ENCODE results near the gene CHD1.

CHD1 gene

DNA sequence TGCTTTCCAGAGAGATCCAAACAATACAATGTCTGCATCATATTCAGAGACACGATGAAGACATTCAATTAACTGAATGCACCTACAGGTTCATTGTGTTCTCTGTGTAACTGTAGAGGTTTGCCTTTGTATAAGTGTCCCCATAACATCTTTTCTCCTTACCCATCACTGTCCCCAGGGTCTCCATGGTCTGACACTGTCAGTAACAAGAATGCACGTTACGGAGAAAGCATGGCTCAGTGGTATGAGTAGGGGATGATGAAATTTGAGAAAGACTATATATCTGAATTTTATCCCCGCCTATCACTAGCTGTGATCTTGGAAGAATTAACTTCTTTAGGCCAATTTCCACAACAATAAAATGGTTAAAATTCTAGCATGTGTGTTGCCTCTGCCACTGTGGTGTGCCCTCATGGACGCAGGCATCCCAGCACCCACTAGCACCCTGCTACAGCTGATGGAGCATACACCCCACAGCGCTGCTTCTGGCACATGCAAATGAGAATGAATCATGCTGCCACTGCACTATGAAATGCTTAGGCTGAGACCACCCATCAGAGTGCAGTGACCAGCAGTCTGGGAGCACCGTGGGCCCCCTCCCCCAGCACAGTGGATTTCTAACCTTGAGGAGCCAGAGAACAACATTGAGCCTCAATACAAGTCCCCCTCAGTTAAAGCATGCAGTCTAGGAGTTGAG, 101.1 kb downstream of the CHD1 start:
- Mint-ChIP-seq H3K4me3 (no peak overlapping the region), H3K9me3 (no peaks in the 10 kb centered on the region), H3K27ac (no peak overlapping the region), H3K27me3 (no peaks in the 10 kb centered on the region), H3K4me1 (ENCODE audit: low read depth) (no peaks in the 10 kb centered on the region), H3K36me3 (ENCODE audit: low read depth) (no peaks in the 10 kb centered on the region)
- DNase-seq, result no peak

DNA sequence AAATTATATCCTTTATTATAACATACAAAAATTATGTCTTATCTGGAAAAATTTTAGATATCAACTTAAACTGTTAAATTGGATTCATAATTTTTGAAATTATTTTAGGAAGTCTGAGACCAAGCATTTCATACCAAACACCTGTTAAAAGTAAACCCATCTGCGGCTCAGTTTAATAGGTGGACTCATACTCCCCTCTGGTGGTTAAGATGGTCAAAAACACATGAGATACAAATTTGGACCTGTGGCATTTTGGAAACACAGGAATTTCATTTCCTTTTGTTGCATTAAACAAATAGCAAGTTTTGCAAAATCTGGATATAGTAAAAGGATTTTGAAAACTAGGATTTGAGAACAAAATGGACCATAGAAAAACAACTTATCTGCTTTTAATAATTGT, 101.6 kb downstream of the CHD1 start:
- Mint-ChIP-seq H3K4me3 (no peak overlapping the region), H3K9me3 (no peaks in the 10 kb centered on the region), H3K4me1 (ENCODE audit: low read depth) (no peaks in the 10 kb centered on the region), H3K36me3 (ENCODE audit: low read depth) (no peaks in the 10 kb centered on the region), H3K27ac (no peak overlapping the region), H3K27me3 (no peaks in the 10 kb centered on the region)
- DNase-seq, result no peak

DNA sequence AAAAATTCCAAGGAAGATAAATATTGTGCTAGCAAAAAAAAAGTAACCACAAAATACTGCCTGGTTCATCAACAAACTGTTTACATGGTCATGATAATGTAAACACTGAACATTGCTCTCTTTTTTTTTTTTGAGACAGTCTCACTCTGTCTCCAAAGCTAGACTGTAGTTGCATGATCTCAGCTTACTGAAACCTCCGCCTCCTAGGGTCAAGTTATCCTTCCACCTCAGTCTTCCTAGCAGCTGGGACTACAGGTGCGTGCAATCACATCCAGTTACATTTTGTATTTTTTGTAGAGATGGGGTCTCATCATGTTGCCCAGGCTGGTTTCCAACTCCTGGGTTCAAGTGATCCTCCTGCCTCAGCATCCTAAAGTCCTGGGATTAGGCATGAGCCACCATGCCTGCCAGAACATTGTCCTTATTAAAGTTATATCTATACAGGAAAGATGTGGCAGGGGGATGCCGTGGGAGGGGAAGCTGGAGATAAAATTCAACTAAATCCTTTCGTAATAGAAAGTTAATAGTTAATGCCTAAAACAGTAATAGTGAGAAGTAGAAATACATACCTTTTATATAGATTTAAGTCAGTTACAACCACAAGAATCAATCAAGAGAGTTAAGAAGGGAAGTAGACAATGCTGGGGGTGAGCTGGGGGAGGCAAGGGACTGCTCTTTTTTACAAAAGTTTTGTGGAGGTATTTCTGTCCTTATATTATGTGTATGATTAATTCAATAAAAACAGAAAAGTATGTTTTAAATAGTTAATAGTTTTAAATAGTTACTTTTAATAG, 103.0 kb downstream of the CHD1 start:
- Mint-ChIP-seq H3K4me1 (ENCODE audit: low read depth) (no peaks in the 10 kb centered on the region), H3K9me3 (peaks cover 7% of the 10 kb centered on the region), H3K36me3 (ENCODE audit: low read depth) (peaks cover 1% of the 10 kb centered on the region), H3K27ac (no peak overlapping the region), H3K4me3 (no peak overlapping the region), H3K27me3 (no peaks in the 10 kb centered on the region)
- DNase-seq, result no peak

DNA sequence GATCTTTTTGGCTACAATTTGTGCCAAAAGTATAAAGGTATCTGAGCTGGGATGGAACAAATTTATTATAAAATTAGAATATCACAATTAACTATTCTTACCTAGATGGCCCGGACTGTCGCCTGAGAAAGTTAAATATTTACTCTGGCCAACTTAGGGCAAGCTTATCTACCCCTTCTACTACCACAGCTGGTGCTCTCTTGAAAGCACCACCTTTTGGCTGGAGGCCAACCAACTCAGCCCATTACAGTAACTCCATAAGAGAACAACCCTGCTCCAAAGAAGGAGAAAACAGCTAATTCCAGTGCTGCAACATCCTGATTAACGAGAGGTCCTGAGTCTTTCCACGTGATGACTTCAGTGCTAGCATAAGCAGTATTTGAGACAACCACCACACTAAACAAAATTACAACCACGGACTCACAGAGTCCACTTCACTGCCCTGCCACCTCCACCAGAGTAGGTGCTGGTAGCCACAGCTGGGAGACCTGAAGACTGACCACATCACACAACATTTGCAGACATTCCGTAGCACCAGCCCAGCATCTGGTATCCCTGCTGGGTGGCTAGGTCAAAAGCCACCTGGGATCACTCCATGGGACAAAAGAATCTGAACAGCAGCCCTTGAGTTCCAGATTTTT, 112.1 kb downstream of the CHD1 start:
- Mint-ChIP-seq H3K9me3 (peaks cover 9% of the 10 kb centered on the region), H3K27me3 (no peaks in the 10 kb centered on the region), H3K36me3 (ENCODE audit: low read depth) (no peaks in the 10 kb centered on the region), H3K4me3 (no peak overlapping the region), H3K27ac (no peak overlapping the region), H3K4me1 (ENCODE audit: low read depth) (peaks cover 3% of the 10 kb centered on the region)
- no peak for DNase-seq

DNA sequence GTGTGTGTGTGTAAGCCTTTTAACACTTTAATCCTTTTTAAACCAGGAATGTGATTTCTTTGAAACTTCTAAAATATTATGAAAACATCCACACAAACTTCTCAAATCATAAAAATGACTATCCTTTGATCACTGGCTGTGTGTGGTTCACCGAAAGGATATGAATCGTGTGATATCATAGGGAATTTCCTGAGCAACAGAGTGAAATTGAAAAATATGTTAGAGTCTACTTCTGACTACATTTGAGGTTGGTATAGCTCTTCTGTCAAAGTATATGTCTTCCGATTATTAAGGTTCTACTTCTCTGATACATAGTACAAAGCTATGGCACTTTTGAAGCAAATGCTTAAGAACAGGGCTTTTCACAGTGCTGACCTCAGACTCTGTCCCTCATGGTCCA, 115.1 kb downstream of the CHD1 start:
- Mint-ChIP-seq H3K4me3 (no peak overlapping the region), H3K4me1 (ENCODE audit: low read depth) (peaks cover 3% of the 10 kb centered on the region), H3K27ac (no peak overlapping the region), H3K36me3 (ENCODE audit: low read depth) (no peaks in the 10 kb centered on the region), H3K9me3 (no peaks in the 10 kb centered on the region), H3K27me3 (no peaks in the 10 kb centered on the region)
- DNase-seq, result no peak

DNA sequence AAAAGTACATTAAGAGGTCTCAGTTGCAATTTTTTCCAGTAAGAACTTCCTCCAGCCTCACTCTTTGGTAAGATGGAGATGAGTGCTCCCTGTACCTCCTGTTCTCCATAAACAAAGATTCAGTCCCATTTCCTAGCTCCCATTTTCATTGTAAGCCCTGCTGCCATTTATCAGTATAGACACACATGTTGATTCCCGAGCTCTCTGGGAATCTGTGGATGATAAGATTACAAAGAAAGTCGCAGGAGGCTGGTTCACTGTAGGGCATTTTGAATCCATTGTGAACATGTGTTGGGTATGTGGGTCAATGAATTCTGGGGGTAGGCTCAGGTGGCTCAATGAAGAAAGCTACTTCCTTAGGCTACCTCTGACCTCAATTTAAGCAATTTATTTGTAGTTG, 118.6 kb downstream of the CHD1 start:
- Mint-ChIP-seq H3K36me3 (ENCODE audit: low read depth) (peaks cover 11% of the 10 kb centered on the region), H3K27ac (no peak overlapping the region), H3K9me3 (peaks cover 25% of the 10 kb centered on the region), H3K4me1 (ENCODE audit: low read depth) (peaks cover 3% of the 10 kb centered on the region), H3K4me3 (no peak overlapping the region), H3K27me3 (no peaks in the 10 kb centered on the region)
- DNase-seq, result no peak

DNA sequence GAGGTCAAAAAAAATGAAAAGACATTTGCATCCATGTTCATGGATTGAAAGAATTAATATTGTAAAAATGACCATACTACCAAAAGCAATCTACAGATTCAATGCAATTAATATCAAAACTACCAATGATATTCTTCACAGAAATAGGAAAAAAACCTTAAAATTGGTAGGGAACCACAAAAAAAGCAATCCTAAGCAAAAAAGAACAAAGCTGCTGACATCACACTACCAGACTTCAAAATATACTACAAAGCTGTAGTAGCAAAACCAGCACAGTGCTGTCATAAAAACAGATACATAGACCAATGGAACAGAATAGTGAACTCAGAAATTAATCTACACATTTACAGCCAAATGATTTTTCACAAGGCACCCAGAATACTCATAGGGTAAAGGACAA, 121.0 kb downstream of the CHD1 start:
- no peak overlapping the region for H3K27ac Mint-ChIP-seq
- no peak for DNase-seq
- H3K27me3 Mint-ChIP-seq, result no peaks in the 10 kb centered on the region
- no peak overlapping the region for H3K4me3 Mint-ChIP-seq
- peaks cover 12% of the 10 kb centered on the region for H3K36me3 Mint-ChIP-seq (ENCODE audit: low read depth)
- H3K4me1 Mint-ChIP-seq (ENCODE audit: low read depth), result no peaks in the 10 kb centered on the region
- H3K9me3 Mint-ChIP-seq, result peaks cover 27% of the 10 kb centered on the region

DNA sequence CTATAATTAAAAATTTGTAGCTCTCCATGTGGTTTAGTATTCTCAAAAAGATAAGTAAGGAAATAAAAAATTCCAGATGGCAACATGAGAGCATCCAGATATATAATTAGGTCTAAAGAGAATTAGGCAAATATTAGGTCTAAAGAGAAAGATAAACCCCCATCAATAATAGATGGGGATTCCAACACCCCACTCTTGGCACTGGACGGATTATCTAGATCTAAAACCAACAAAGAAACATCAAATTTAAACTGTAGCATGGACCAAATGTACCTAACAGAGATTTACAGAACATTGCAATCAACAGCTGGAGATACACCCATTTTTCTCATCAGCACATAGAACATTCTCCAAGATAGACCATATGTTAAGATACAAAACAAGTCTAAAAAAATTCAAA, 123.7 kb downstream of the CHD1 start:
- DNase-seq, result no peak
- no peaks in the 10 kb centered on the region for H3K4me1 Mint-ChIP-seq (ENCODE audit: low read depth)
- H3K9me3 Mint-ChIP-seq, result peaks cover 27% of the 10 kb centered on the region
- no peaks in the 10 kb centered on the region for H3K27me3 Mint-ChIP-seq
- H3K36me3 Mint-ChIP-seq (ENCODE audit: low read depth), result peaks cover 12% of the 10 kb centered on the region
- H3K27ac Mint-ChIP-seq, result no peak overlapping the region
- H3K4me3 Mint-ChIP-seq, result no peak overlapping the region

DNA sequence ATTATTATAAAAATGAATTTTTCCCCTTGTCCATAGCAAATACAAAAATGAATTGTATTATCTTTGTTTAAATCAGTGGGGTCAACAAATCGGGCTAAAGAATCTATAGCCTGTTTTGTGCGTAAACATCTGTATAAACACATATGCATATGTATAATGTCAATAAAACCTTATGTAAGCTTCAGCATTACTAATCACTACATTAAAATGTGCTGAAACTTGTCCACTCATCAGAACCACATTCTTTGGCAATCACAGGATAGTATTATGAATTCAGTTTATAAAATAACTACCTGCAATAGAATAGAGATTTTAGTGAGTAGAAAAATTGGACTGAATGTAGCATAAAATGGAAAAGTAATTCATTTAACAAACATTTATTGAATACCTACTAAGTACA, 124.7 kb downstream of the CHD1 start:
- no peaks in the 10 kb centered on the region for H3K4me1 Mint-ChIP-seq (ENCODE audit: low read depth)
- peaks cover 27% of the 10 kb centered on the region for H3K9me3 Mint-ChIP-seq

More for the DNA sequence above, 124.7 kb downstream of the CHD1 start:
- Mint-ChIP-seq H3K27me3 (no peaks in the 10 kb centered on the region), H3K4me3 (no peak overlapping the region), H3K27ac (no peak overlapping the region), H3K36me3 (ENCODE audit: low read depth) (peaks cover 12% of the 10 kb centered on the region)
- DNase-seq, result no peak

Data from activated T-cell treated with anti-CD3 and anti-CD28 coated beads, Interleukin-2, amount 50 U/mL, for 24 hours (primary cell).